Measurements from ENCODE around the gene RNF175. TPM values are rescaled to one million over a fixed set of nuclear protein-coding genes. Genes with fewer than 3 reads are reported as not detected.

Gene RNF175
- total RNA-seq, 1 experiment from 2014 or later: 5.4 TPM

- peak; percentile 84 for DNase-seq (ENCODE audit: low spot score)
- Mint-ChIP-seq H3K4me3 (peak overlapping the region; percentile 84), H3K4me1 (peaks cover 38% of the 10 kb centered on the region), H3K9me3 (no peaks in the 10 kb centered on the region), H3K36me3 (peaks cover 23% of the 10 kb centered on the region), H3K27ac (peak overlapping the region; percentile 96), H3K27me3 (ENCODE audit: low read depth) (no peaks in the 10 kb centered on the region; the same call in 1 of the 2 replicates)
- peak; percentile 10 for ATAC-seq
- ChIA-PET POLR2A (interaction anchor here (0.7 to 2.6 kb wide), 8 partner anchors 9 to 661 kb away, joined by 3 to 17 read pairs (median 3); no protein-coding TSS in a partner anchor), CTCF (interaction anchor here (0.6 to 3.7 kb wide), 16 partner anchors 10 to 711 kb away, joined by 3 to 47 read pairs (median 6); no protein-coding TSS in a partner anchor)
- 0 out of 2 replicates have a peak, but pooled peaks have one; percentile 57 for TF ChIP-seq FOXP1 (CRISPR knock-in tag; IDR thresholded peaks at IDR 0.05; ENCODE audit: borderline replicate concordance)
- peak; percentile 19; the same call in 1 of the 2 replicates for TF ChIP-seq ZNF219 (CRISPR knock-in tag; IDR thresholded peaks at IDR 0.05; ENCODE audit: borderline replicate concordance)
- no peak for TF ChIP-seq NFATC4 (CRISPR knock-in tag; IDR thresholded peaks at IDR 0.05)
- no peak for TF ChIP-seq SMAD3 (CRISPR knock-in tag; IDR thresholded peaks at IDR 0.05; ENCODE audit: borderline replicate concordance)
- no peak for TF ChIP-seq JUN (CRISPR knock-in tag; IDR thresholded peaks at IDR 0.05)
- no peak for TF ChIP-seq KAT7 (CRISPR knock-in tag; IDR thresholded peaks at IDR 0.05; ENCODE audit: borderline replicate concordance)
- TF ChIP-seq PRRX2 (CRISPR knock-in tag; IDR thresholded peaks at IDR 0.05): peak; percentile 13; the same call in 1 of the 2 replicates
- no peak for TF ChIP-seq ZNF425 (CRISPR knock-in tag; conservative IDR thresholded peaks at IDR 0.05)
- TF ChIP-seq USF1 (CRISPR knock-in tag; IDR thresholded peaks at IDR 0.05): no peak
- TF ChIP-seq TCF7 (CRISPR knock-in tag; IDR thresholded peaks at IDR 0.05; ENCODE audit: low read depth): no peak
- TF ChIP-seq NR1H2 (CRISPR knock-in tag; IDR thresholded peaks at IDR 0.05): no peak
- TF ChIP-seq AFF4 (CRISPR knock-in tag; IDR thresholded peaks at IDR 0.05; ENCODE audit: borderline replicate concordance): peak; percentile 28; the same call in 1 of the 2 replicates
- no peak for TF ChIP-seq ZNF138 (CRISPR knock-in tag; conservative IDR thresholded peaks at IDR 0.05)
- TF ChIP-seq AR (CRISPR knock-in tag; IDR thresholded peaks at IDR 0.05): no peak
- TF ChIP-seq ZNF263 (CRISPR knock-in tag; IDR thresholded peaks at IDR 0.05; ENCODE audit: low read depth): no peak
- TF ChIP-seq ETV6 (CRISPR knock-in tag; IDR thresholded peaks at IDR 0.05): peak; percentile 72; the same call in 1 of the 2 replicates
- no peak for TF ChIP-seq ZBTB21 (CRISPR knock-in tag; IDR thresholded peaks at IDR 0.05; ENCODE audit: borderline replicate concordance)
- no peak for TF ChIP-seq STAT6 (CRISPR knock-in tag; conservative IDR thresholded peaks at IDR 0.05; ENCODE audit: low read depth)
- TF ChIP-seq FOXP4 (CRISPR knock-in tag; IDR thresholded peaks at IDR 0.05): 0 out of 2 replicates have a peak, but pooled peaks have one; percentile 42
- no peak for TF ChIP-seq ZNF121 (CRISPR knock-in tag; IDR thresholded peaks at IDR 0.05)
- TF ChIP-seq GABPB1 (CRISPR knock-in tag; IDR thresholded peaks at IDR 0.05): no peak
- no peak for TF ChIP-seq NR3C1 (CRISPR knock-in tag; conservative IDR thresholded peaks at IDR 0.05; ENCODE audit: low read depth)
- TF ChIP-seq ZNF317 (CRISPR knock-in tag; IDR thresholded peaks at IDR 0.05; ENCODE audit: borderline replicate concordance, low read depth): no peak
These were observed 31.2 kb upstream of the RNF175 start for GRCh38 chr4:153790962-153791551.
